CD14-positive monocyte (primary cell): ENCODE data around the gene HIGD2B. TPM values are rescaled to one million over a fixed set of nuclear protein-coding genes. Genes with fewer than 3 reads are reported as not detected.

Experiments used
- DNase-seq, 3 donors: peaks; one replicate each; pipeline ENCODE4 v3.0.0-alpha.2; 2011 to 2022
- H2AFZ ChIP-seq: 2 replicates; pipeline ENCODE4 v1.6.0; 2012; ENCODE audit warnings: mild to moderate bottlenecking, low read depth, low read length, inconsistent platforms; ENCODE audit not compliant: insufficient read depth, poor library complexity, severe bottlenecking
- H3K27ac ChIP-seq, 2 donors: 1 replicate in 1 of 2; 2 replicates in 1 of 2; pipeline ENCODE4 v1.5.1; 2012 to 2013; ENCODE audit warnings: low read length in 2 of 2, control low read depth in 1 of 2, inconsistent platforms in 1 of 2, low read depth in 1 of 2, mild to moderate bottlenecking in 1 of 2
- H3K27me3 ChIP-seq, 2 donors: one replicate each; pipeline versions ENCODE4 v1.6.0 to v1.6.1; 2011 to 2013; ENCODE audit warnings: low read length in 2 of 2; ENCODE audit not compliant: control insufficient read depth in 2 of 2, insufficient read depth in 2 of 2
- H3K36me3 ChIP-seq, 2 donors: replicated peaks in 1 of 2; 1 replicate in 1 of 2; 2 replicates in 1 of 2; pipeline versions ENCODE4 v1.5.1 to v1.6.1; 2012 to 2013; ENCODE audit warnings: low read length in 2 of 2, control low read depth in 1 of 2, inconsistent platforms in 1 of 2, mild to moderate bottlenecking in 1 of 2; ENCODE audit not compliant: insufficient read depth in 2 of 2, control insufficient read depth in 1 of 2
- H3K4me1 ChIP-seq, 2 donors: 1 replicate in 1 of 2; 2 replicates in 1 of 2; pipeline versions ENCODE4 v1.5.1 to v1.6.1; 2012 to 2013; ENCODE audit warnings: low read length in 2 of 2, control low read depth in 1 of 2, inconsistent platforms in 1 of 2, mild to moderate bottlenecking in 1 of 2, moderate library complexity in 1 of 2; ENCODE audit not compliant: insufficient read depth in 2 of 2, control insufficient read depth in 1 of 2
- H3K4me2 ChIP-seq: replicated peaks from 2 replicates; pipeline ENCODE3; 2012; ENCODE audit warnings: low read length, moderate library complexity, mild to moderate bottlenecking; ENCODE audit not compliant: poor library complexity, severe bottlenecking; ENCODE audit errors: extremely low read depth
- H3K4me3 ChIP-seq, 3 experiments: fragments of 200-600 bp in 1 of 3; sonication (generic) in 1 of 3; replicated peaks in 1 of 3; 1 replicate in 2 of 3; 2 replicates in 1 of 3; pipeline ENCODE4 v1.5.1; 2011 to 2013; ENCODE audit warnings: low read length in 3 of 3, mild to moderate bottlenecking in 3 of 3, control low read depth in 2 of 3, low read depth in 2 of 3, inconsistent platforms in 1 of 3, moderate library complexity in 1 of 3
- H3K79me2 ChIP-seq: 2 replicates; pipeline ENCODE4 v1.6.0; 2012; ENCODE audit warnings: mild to moderate bottlenecking, control low read depth, inconsistent platforms, low read length, moderate library complexity; ENCODE audit not compliant: insufficient read depth
- H3K9ac ChIP-seq: 2 replicates; pipeline ENCODE4 v1.6.0; 2017; ENCODE audit warnings: low read length, mild to moderate bottlenecking; ENCODE audit not compliant: insufficient read depth, poor library complexity, severe bottlenecking
- H3K9me3 ChIP-seq, 2 donors: replicated peaks in 1 of 2; 1 replicate in 1 of 2; 2 replicates in 1 of 2; pipeline versions ENCODE4 v1.5.1 to v1.6.1; 2012 to 2013; ENCODE audit warnings: low read length in 2 of 2, control low read depth in 1 of 2; ENCODE audit not compliant: control insufficient read depth in 1 of 2, insufficient read depth in 1 of 2
- H4K20me1 ChIP-seq: 2 replicates; pipeline ENCODE4 v1.6.0; 2012; ENCODE audit warnings: mild to moderate bottlenecking, low read length, control low read depth, moderate library complexity; ENCODE audit not compliant: insufficient read depth
- H3K27ac Mint-ChIP-seq, 7 donors: one replicate each; pipeline ENCODE4 v1.8.0; 2020; ENCODE audit warnings: mild to moderate bottlenecking in 7 of 7, mixed read lengths in 7 of 7, moderate library complexity in 6 of 7, inconsistent platforms in 2 of 7
- H3K27me3 Mint-ChIP-seq, 3 donors: one replicate each; pipeline ENCODE4 v1.8.0; 2021 to 2022; ENCODE audit warnings: low read depth in 3 of 3, mild to moderate bottlenecking in 3 of 3, mixed read lengths in 3 of 3, moderate library complexity in 3 of 3, inconsistent platforms in 1 of 3
- H3K36me3 Mint-ChIP-seq, 2 donors: one replicate each; pipeline ENCODE4 v1.8.0; 2020; ENCODE audit warnings: mixed read lengths in 2 of 2, inconsistent platforms in 1 of 2, mild to moderate bottlenecking in 1 of 2
- H3K4me1 Mint-ChIP-seq: one replicate; pipeline ENCODE4 v1.8.0; 2020; ENCODE audit warnings: mild to moderate bottlenecking, mixed read lengths
- H3K4me3 Mint-ChIP-seq, 2 donors: one replicate each; pipeline ENCODE4 v1.8.0; 2020; ENCODE audit warnings: mild to moderate bottlenecking in 2 of 2, mixed read lengths in 2 of 2, moderate library complexity in 1 of 2
- H3K9me3 Mint-ChIP-seq, 7 donors: one replicate each; pipeline ENCODE4 v1.8.0; 2020 to 2022; ENCODE audit warnings: mixed read lengths in 7 of 7, mild to moderate bottlenecking in 6 of 7, moderate library complexity in 6 of 7, inconsistent platforms in 2 of 7
- WGBS: methylation state at CpG from one replicate; pipeline ENCODE4 v1.1.5; 2013; ENCODE audit warnings: missing lambda C conversion rate; ENCODE audit not compliant: insufficient coverage; 5-methylcytosine and 5-hydroxymethylcytosine counted together
- intact Hi-C, 2 donors: fragments of 100-400 bp; cut with micrococcal nuclease; formaldehyde crosslinking; loops; one replicate each; pipeline versions ENCODE4 v1.15.0 to v1.15.1; 2023
- polyA plus RNA-seq, 3 donors: library from polyadenylated mRNA; depleted of rRNA in 1 of 3; unstranded in 2 of 3; stranded (reverse) in 1 of 3; fragments of 300-500 nt in 2 of 3; fragments of >200 nt in 1 of 3; fragmentation: Illumina TruSeq in 2 of 3; gene quantifications; 1 replicate in 2 of 3; 2 replicates in 1 of 3; pipeline ENCODE4 v1.2.3, GENCODE V29; 2012 to 2021
- TF ChIP-seq, protein P1 (sequence below): fragments of 200-600 bp; IDR thresholded peaks from one replicate; pipeline ENCODE4 v1.8.0; 2022; ENCODE audit warnings: antibody characterized with exemption, mild to moderate bottlenecking

HIGD2B gene
- polyA plus RNA-seq, 3 donors: not detected

DNA sequence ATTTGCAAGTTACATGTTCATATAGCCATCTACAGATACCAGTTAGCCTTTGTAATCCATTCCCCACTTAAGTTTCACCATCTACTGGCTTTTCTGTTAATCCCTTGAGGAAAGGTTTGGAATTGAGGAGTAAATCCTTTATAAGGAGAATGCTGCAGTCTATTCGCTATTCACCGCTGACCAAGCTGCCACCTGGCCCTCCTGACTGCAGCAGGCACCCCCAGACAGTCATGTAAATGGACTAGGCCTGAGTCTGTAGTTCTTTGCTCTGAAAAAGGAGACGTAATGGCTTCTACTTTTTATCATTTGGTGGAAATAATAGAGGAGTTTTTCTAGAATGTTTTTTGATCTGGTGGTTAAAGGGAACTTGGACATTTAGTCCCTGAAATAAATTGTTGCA, 3.2 kb downstream of the HIGD2B start:
- Histone ChIP-seq H3K79me2 (no peaks in the 10 kb centered on the region), H3K4me3 (no peak overlapping the region), H3K4me2 (no peak overlapping the region), H4K20me1 (no peaks in the 10 kb centered on the region), H3K9ac (no peak overlapping the region), H2AFZ (peak overlapping the region; percentile 29), H3K27ac (no peak overlapping the region), H3K9me3 (no peaks in the 10 kb centered on the region), H3K36me3 (no peaks in the 10 kb centered on the region), H3K27me3 (peaks cover 4% of the 10 kb centered on the region in 2 donors), H3K4me1 (peaks cover 14 to 15% of the 10 kb centered on the region in 2 donors)
- H3K36me3 Mint-ChIP-seq: no peaks in the 10 kb centered on the region
- no peak for DNase-seq
- no peaks in the 10 kb centered on the region for H3K9me3 Mint-ChIP-seq
- intact Hi-C loops: no loop called here
- WGBS: 95% methylated on average over 3 of the region's 3 CpGs
- H3K27ac Mint-ChIP-seq: no peak overlapping the region
- no peak overlapping the region for H3K4me3 Mint-ChIP-seq
- peaks cover 9 to 15% (median 15%) of the 10 kb centered on the region in 3 donors for H3K27me3 Mint-ChIP-seq
- H3K4me1 Mint-ChIP-seq: peaks cover 12% of the 10 kb centered on the region
- TF ChIP-seq, protein P1, sequence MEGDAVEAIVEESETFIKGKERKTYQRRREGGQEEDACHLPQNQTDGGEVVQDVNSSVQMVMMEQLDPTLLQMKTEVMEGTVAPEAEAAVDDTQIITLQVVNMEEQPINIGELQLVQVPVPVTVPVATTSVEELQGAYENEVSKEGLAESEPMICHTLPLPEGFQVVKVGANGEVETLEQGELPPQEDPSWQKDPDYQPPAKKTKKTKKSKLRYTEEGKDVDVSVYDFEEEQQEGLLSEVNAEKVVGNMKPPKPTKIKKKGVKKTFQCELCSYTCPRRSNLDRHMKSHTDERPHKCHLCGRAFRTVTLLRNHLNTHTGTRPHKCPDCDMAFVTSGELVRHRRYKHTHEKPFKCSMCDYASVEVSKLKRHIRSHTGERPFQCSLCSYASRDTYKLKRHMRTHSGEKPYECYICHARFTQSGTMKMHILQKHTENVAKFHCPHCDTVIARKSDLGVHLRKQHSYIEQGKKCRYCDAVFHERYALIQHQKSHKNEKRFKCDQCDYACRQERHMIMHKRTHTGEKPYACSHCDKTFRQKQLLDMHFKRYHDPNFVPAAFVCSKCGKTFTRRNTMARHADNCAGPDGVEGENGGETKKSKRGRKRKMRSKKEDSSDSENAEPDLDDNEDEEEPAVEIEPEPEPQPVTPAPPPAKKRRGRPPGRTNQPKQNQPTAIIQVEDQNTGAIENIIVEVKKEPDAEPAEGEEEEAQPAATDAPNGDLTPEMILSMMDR: no peak

DNA sequence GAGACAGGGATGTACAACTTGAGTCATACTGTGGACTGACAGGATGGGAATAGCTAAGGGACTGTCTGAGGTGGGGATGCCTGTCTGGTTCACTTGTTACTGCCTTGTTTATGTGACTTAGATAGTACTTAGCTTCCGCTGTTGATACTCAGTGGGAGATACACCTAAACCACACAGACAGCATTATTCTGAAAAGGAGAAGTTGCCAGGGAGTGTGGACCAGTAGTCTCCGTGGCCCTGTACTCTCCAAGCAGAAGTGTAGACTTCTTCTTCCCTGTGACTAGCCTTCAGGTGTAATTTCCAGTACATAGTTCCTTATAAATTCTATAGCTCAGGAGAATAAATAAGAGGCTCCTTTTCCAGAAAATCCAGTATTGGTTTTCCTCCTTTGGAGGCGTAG, 5.1 kb downstream of the HIGD2B start:
- Mint-ChIP-seq H3K4me3 (no peak overlapping the region), H3K27me3 (peaks cover 16 to 19% (median 18%) of the 10 kb centered on the region in 3 donors), H3K9me3 (peaks cover 0 to 2% (median 0%) of the 10 kb centered on the region in 7 donors), H3K27ac (no peak overlapping the region), H3K36me3 (no peaks in the 10 kb centered on the region), H3K4me1 (peaks cover 7% of the 10 kb centered on the region)
- intact Hi-C loops: no loop called here
- Histone ChIP-seq H3K4me3 (no peak overlapping the region), H3K9ac (no peak overlapping the region), H3K4me1 (peaks cover 7 to 8% of the 10 kb centered on the region in 2 donors), H3K27ac (no peak overlapping the region), H4K20me1 (no peaks in the 10 kb centered on the region), H3K27me3 (peaks cover 4% of the 10 kb centered on the region in 2 donors), H3K9me3 (no peaks in the 10 kb centered on the region), H3K79me2 (no peaks in the 10 kb centered on the region), H2AFZ (no peak overlapping the region), H3K4me2 (no peak overlapping the region), H3K36me3 (no peaks in the 10 kb centered on the region)
- WGBS: no CpG with 5 or more reads among the region's 3 CpGs
- TF ChIP-seq, protein P1: no peak
- peak in 2 of 3 donors; percentile 10 to 18 for DNase-seq
